CD4-positive, alpha-beta T cell (primary cell): ENCODE results near the gene STMND1. TPM values are rescaled to one million over a fixed set of nuclear protein-coding genes. Genes with fewer than 3 reads are reported as not detected.

Experiments used
- ATAC-seq: fragments of 200-7000 bp; cut with Tn5 transposase; one replicate; pipeline ENCODE4 v1.10.0; 2022; ENCODE audit warnings: mild to moderate bottlenecking; ENCODE audit not compliant: poor library complexity
- CTCF ChIA-PET: fragments of 350-600 bp; sonication (Branson Sonifier 250); formaldehyde crosslinking; loops from one replicate; lab custom pipeline; 2021; ENCODE audit warnings: antibody characterized with exemption, inconsistent platforms; lab: Charles Lee
- POLR2A ChIA-PET: fragments of 350-600 bp; sonication (Branson Sonifier 250); formaldehyde crosslinking; loops from one replicate; lab custom pipeline; 2021; ENCODE audit warnings: antibody characterized with exemption, inconsistent platforms; lab: Charles Lee
- DNase-seq, 14 experiments: peaks; one replicate each; pipeline ENCODE4 v3.0.0-alpha.2; 2013 to 2020; ENCODE audit warnings: mixed read lengths in 2 of 14
- H3K27ac ChIP-seq, 2 donors: one replicate each; pipeline versions ENCODE4 v1.5.1 to v1.7.0; 2013; ENCODE audit warnings: low read length in 2 of 2, low read depth in 1 of 2, mild to moderate bottlenecking in 1 of 2
- H3K27me3 ChIP-seq, 2 experiments: 1 replicate in 1 of 2; 2 replicates in 1 of 2; pipeline versions ENCODE4 v1.6.1 to v1.7.0; 2013; ENCODE audit warnings: low read length in 2 of 2, control low read depth in 1 of 2, mild to moderate bottlenecking in 1 of 2, moderate library complexity in 1 of 2; ENCODE audit not compliant: insufficient read depth in 2 of 2, control insufficient read depth in 1 of 2
- H3K36me3 ChIP-seq: one replicate; pipeline ENCODE4 v1.6.1; 2013; ENCODE audit warnings: low read length, control low read depth; ENCODE audit not compliant: insufficient read depth
- H3K4me1 ChIP-seq: one replicate; pipeline ENCODE4 v1.6.1; 2013; ENCODE audit warnings: low read length, control low read depth; ENCODE audit not compliant: insufficient read depth
- H3K4me3 ChIP-seq: one replicate; pipeline ENCODE4 v1.5.1; 2013; ENCODE audit warnings: mild to moderate bottlenecking, low read length, moderate library complexity
- H3K9me3 ChIP-seq, 2 experiments: 1 replicate in 1 of 2; 2 replicates in 1 of 2; pipeline versions ENCODE4 v1.6.1 to v1.7.0; 2013; ENCODE audit warnings: low read length in 2 of 2, mild to moderate bottlenecking in 2 of 2, control low read depth in 1 of 2, moderate library complexity in 1 of 2; ENCODE audit not compliant: control insufficient read depth in 1 of 2, insufficient read depth in 1 of 2
- H3K27ac Mint-ChIP-seq: one replicate; pipeline ENCODE4 v1.8.0; 2020; ENCODE audit warnings: mixed read lengths
- H3K27me3 Mint-ChIP-seq: one replicate; pipeline ENCODE4 v1.8.0; 2021; ENCODE audit warnings: mixed read lengths
- H3K36me3 Mint-ChIP-seq: one replicate; pipeline ENCODE4 v1.8.0; 2021; ENCODE audit warnings: low read depth, mixed read lengths
- H3K4me1 Mint-ChIP-seq: one replicate; pipeline ENCODE4 v1.8.0; 2021; ENCODE audit warnings: low read depth, mixed read lengths
- H3K4me3 Mint-ChIP-seq: one replicate; pipeline ENCODE4 v1.8.0; 2020; ENCODE audit warnings: mild to moderate bottlenecking, mixed read lengths
- H3K9me3 Mint-ChIP-seq: one replicate; pipeline ENCODE4 v1.8.0; 2020; ENCODE audit warnings: mixed read lengths
- intact Hi-C, 2 experiments: fragments of 100-400 bp; cut with DNase I in 1 of 2; cut with micrococcal nuclease in 1 of 2; formaldehyde crosslinking; loops; one replicate each; pipeline versions ENCODE4 v1.15.1 to v1.9.0; 2023 to 2025; cut with DNase I, micrococcal nuclease
- total RNA-seq, 174 experiments: library from RNA in 2 of 174; stranded (reverse) in 2 of 174; gene quantifications; one replicate each; pipeline ENCODE4 v1.2.3 and lab custom pipeline; 2021 to 2026
- TF ChIP-seq, protein P1 (sequence below): fragments of 200-600 bp; IDR thresholded peaks from one replicate; pipeline ENCODE4 v1.8.0; 2022; ENCODE audit warnings: antibody characterized with exemption, mild to moderate bottlenecking

The STMND1 gene
- total RNA-seq, 2 experiments from 2014 or later = not detected

DNA sequence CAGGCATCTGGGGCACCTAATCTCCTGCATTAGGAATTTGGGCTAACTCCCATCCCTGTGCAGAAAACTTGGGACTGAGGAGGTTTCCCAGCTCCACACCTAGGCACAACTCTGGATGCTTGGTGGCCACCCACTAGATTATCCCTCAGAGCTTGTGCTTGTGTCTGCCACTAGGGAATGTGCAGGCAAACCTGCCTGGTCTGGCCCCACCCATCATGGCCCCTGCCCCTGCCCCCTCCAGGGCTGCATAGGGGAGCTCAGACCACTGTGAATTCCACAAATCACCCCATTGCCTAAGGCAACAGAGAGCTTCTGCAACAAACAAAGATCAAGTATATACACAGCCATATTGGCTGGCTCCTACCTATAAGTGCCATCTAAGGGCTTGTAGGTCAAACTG is 31.1 kb downstream of the STMND1 start:
- H3K9me3 Mint-ChIP-seq = peaks cover 19% of the 10 kb centered on the region
- H3K27ac Mint-ChIP-seq = no peak overlapping the region

DNA sequence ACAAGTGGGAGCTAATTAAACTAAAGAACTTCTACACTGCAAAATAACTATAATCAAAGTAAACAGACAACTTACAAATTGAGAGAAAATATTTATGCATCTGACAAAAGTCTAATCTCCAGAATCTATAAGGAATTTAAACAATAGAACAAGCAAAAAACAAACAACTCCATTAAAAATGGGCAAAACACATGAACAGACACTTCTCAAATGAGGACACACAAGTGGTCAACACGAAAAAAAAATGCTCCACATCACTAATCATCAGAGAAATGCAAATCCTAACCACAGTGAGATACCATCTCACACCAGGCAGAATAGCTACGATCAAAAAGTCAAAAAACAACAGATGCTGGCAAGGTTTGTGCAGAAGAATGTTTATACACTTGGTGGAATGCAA is 36.2 kb downstream of the STMND1 start:
- peaks cover 8 to 19% of the 10 kb centered on the region in 2 experiments for H3K9me3 ChIP-seq
- Mint-ChIP-seq H3K4me3 (no peak overlapping the region), H3K4me1 (no peaks in the 10 kb centered on the region), H3K9me3 (peaks cover 31% of the 10 kb centered on the region), H3K27ac (no peak overlapping the region), H3K36me3 (no peaks in the 10 kb centered on the region), H3K27me3 (peaks cover 27% of the 10 kb centered on the region)
- TF ChIP-seq, protein P1, sequence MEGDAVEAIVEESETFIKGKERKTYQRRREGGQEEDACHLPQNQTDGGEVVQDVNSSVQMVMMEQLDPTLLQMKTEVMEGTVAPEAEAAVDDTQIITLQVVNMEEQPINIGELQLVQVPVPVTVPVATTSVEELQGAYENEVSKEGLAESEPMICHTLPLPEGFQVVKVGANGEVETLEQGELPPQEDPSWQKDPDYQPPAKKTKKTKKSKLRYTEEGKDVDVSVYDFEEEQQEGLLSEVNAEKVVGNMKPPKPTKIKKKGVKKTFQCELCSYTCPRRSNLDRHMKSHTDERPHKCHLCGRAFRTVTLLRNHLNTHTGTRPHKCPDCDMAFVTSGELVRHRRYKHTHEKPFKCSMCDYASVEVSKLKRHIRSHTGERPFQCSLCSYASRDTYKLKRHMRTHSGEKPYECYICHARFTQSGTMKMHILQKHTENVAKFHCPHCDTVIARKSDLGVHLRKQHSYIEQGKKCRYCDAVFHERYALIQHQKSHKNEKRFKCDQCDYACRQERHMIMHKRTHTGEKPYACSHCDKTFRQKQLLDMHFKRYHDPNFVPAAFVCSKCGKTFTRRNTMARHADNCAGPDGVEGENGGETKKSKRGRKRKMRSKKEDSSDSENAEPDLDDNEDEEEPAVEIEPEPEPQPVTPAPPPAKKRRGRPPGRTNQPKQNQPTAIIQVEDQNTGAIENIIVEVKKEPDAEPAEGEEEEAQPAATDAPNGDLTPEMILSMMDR = no peak
- DNase-seq = no peak
- no peak for ATAC-seq
- H3K36me3 ChIP-seq = no peaks in the 10 kb centered on the region
- intact Hi-C loops = no loop called here
- POLR2A ChIA-PET = no interaction called here
- H3K4me3 ChIP-seq = no peak overlapping the region
- H3K27me3 ChIP-seq = no peaks in the 10 kb centered on the region
- CTCF ChIA-PET = no interaction called here
- H3K4me1 ChIP-seq = no peaks in the 10 kb centered on the region
- no peak overlapping the region for H3K27ac ChIP-seq

More for the DNA sequence above, 31.1 kb downstream of the STMND1 start:
- DNase-seq (no peak), ATAC-seq (no peak)
- intact Hi-C loops = no loop called here
- peaks cover 35% of the 10 kb centered on the region for H3K27me3 Mint-ChIP-seq
- no peaks in the 10 kb centered on the region for H3K36me3 ChIP-seq
- POLR2A ChIA-PET = no interaction called here
- no peaks in the 10 kb centered on the region for H3K4me1 ChIP-seq
- TF ChIP-seq, protein P1 = no peak
- no peak overlapping the region for H3K27ac ChIP-seq
- no peaks in the 10 kb centered on the region for H3K4me1 Mint-ChIP-seq
- H3K4me3 ChIP-seq = no peak overlapping the region
- H3K9me3 ChIP-seq = peaks cover 13 to 22% of the 10 kb centered on the region in 2 experiments
- CTCF ChIA-PET = no interaction called here
- no peaks in the 10 kb centered on the region for H3K36me3 Mint-ChIP-seq
- H3K27me3 ChIP-seq = peaks cover 5% of the 10 kb centered on the region in 2 experiments
- no peak overlapping the region for H3K4me3 Mint-ChIP-seq

DNA sequence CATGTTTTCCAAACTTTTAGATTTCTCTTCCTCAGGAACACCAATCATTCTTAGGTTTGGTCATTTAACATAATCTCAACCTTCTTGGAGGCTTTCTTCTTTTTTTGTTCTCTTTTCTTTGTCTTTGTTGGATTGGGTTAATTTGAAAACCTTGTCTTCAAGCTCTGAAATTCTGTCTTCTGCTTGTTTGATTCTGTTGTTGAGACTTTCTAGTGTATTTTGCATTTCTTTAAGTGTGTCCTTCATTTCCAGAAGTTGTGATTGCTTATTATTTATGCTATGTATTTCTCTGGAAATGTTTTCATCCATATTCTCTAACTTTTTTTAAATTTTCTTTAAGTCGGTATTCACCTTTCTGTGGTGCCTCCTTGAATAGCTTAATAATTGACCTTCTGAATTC is 42.2 kb downstream of the STMND1 start:
- Mint-ChIP-seq H3K27me3 (peaks cover 3% of the 10 kb centered on the region), H3K36me3 (no peaks in the 10 kb centered on the region), H3K27ac (no peak overlapping the region), H3K9me3 (peaks cover 19% of the 10 kb centered on the region), H3K4me1 (no peaks in the 10 kb centered on the region), H3K4me3 (no peak overlapping the region)
- CTCF ChIA-PET = no interaction called here
- Histone ChIP-seq H3K27ac (no peak overlapping the region), H3K4me3 (no peak overlapping the region), H3K36me3 (no peaks in the 10 kb centered on the region), H3K9me3 (peaks cover 4 to 11% of the 10 kb centered on the region in 2 experiments), H3K27me3 (peaks cover 0 to 5% of the 10 kb centered on the region in 2 experiments), H3K4me1 (no peaks in the 10 kb centered on the region)
- POLR2A ChIA-PET = interaction anchor here (0.7 kb wide), 1 partner anchor 190 kb away, joined by 3 read pairs; no protein-coding TSS in a partner anchor
- no peak for ATAC-seq
- no peak for DNase-seq
- TF ChIP-seq, protein P1 = no peak
- intact Hi-C loops = no loop called here
